Activated T-helper 2 cell treated with anti-CD3 and anti-CD28 coated beads, Interferon-gamma antibody, Interleukin-2, Interleukin-4, amounts not matched to agents 10 μg/mL and 5 μg/mL and 100 μg/mL, durations not matched to agents 14 hours and 24 hours and 36 hours (primary cell): Measurements from ENCODE around the gene IL33. TPM values are rescaled to one million over a fixed set of nuclear protein-coding genes. Genes with fewer than 3 reads are reported as not detected.

ENCODE experiments used
- DNase-seq: peaks from one replicate; pipeline ENCODE4 v3.0.0; 2021; ENCODE audit warnings: low spot score
- H3K27ac Mint-ChIP-seq: one replicate; pipeline ENCODE4 v1.8.0; 2021; ENCODE audit warnings: mixed read lengths
- H3K27me3 Mint-ChIP-seq: one replicate; pipeline ENCODE4 v1.8.0; 2021; ENCODE audit warnings: low read depth, mixed read lengths
- H3K36me3 Mint-ChIP-seq: one replicate; pipeline ENCODE4 v1.8.0; 2021; ENCODE audit warnings: low read depth, mixed read lengths
- H3K4me1 Mint-ChIP-seq: one replicate; pipeline ENCODE4 v1.8.0; 2021; ENCODE audit warnings: low read depth, mixed read lengths
- H3K4me3 Mint-ChIP-seq: one replicate; pipeline ENCODE4 v1.8.0; 2021; ENCODE audit warnings: low read depth, mild to moderate bottlenecking, moderate library complexity, mixed read lengths
- H3K9me3 Mint-ChIP-seq: one replicate; pipeline ENCODE4 v1.8.0; 2021; ENCODE audit warnings: mixed read lengths
- intact Hi-C: fragments of 100-400 bp; cut with micrococcal nuclease; formaldehyde crosslinking; loops from one replicate; pipeline ENCODE4 v1.15.1; 2023
- total RNA-seq: library from RNA; stranded (reverse); gene quantifications from 2 replicates; pipeline ENCODE4 v1.2.3, GENCODE V29; 2022

Gene IL33
- total RNA-seq, 1 donor from 2014 or later, result not detected

GRCh38 chr9:6224393-6225154 is 9.0 kb downstream of the IL33 start:
- DNase-seq, result no peak
- intact Hi-C loops, result no loop called here
- Mint-ChIP-seq H3K4me3 (no peak overlapping the region), H3K9me3 (no peaks in the 10 kb centered on the region), H3K4me1 (no peaks in the 10 kb centered on the region), H3K27ac (no peak overlapping the region), H3K27me3 (peaks cover 17% of the 10 kb centered on the region), H3K36me3 (no peaks in the 10 kb centered on the region)

DNA sequence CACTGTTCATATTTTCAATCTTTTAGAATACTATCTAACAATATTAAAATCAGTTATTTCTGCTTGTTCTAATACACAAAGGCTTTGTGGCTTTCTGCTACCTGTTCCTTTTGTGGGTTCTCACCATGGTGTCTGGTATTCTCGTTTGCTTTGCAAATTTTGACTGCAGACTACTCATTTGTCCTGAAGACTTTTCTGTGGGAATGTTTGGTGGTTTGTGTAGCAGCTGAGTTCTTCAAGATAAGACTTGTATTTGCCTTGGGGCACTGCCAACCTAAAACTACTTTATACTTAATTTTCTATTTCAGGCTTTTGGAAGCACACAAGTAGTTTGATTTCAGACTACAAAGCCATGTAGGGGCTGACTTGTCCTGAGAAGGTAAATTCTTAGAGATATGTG is 11.1 kb downstream of the IL33 start:
- intact Hi-C loops, result no loop called here
- no peak for DNase-seq
- Mint-ChIP-seq H3K27ac (no peak overlapping the region), H3K4me1 (no peaks in the 10 kb centered on the region), H3K36me3 (no peaks in the 10 kb centered on the region), H3K9me3 (no peaks in the 10 kb centered on the region), H3K27me3 (peaks cover 14% of the 10 kb centered on the region), H3K4me3 (no peak overlapping the region)

GRCh38 chr9:6229186-6229585 is 13.6 kb downstream of the IL33 start:
- no peaks in the 10 kb centered on the region for H3K4me1 Mint-ChIP-seq
- DNase-seq, result no peak
- no peak overlapping the region for H3K4me3 Mint-ChIP-seq
- no peaks in the 10 kb centered on the region for H3K36me3 Mint-ChIP-seq
- no peak overlapping the region for H3K27ac Mint-ChIP-seq
- peaks cover 14% of the 10 kb centered on the region for H3K27me3 Mint-ChIP-seq
- intact Hi-C loops, result no loop called here
- H3K9me3 Mint-ChIP-seq, result no peaks in the 10 kb centered on the region

GRCh38 chr9:6229619-6230018 is 14.0 kb downstream of the IL33 start:
- no peaks in the 10 kb centered on the region for H3K36me3 Mint-ChIP-seq
- H3K4me1 Mint-ChIP-seq, result no peaks in the 10 kb centered on the region
- H3K9me3 Mint-ChIP-seq, result no peaks in the 10 kb centered on the region
- peaks cover 14% of the 10 kb centered on the region for H3K27me3 Mint-ChIP-seq
- no peak for DNase-seq
- no peak overlapping the region for H3K4me3 Mint-ChIP-seq
- H3K27ac Mint-ChIP-seq, result no peak overlapping the region
- intact Hi-C loops, result no loop called here

- intact Hi-C loops, result no loop called here
- H3K27me3 Mint-ChIP-seq, result peaks cover 9% of the 10 kb centered on the region
- H3K9me3 Mint-ChIP-seq, result no peaks in the 10 kb centered on the region
- no peak overlapping the region for H3K27ac Mint-ChIP-seq
- DNase-seq, result no peak
- H3K36me3 Mint-ChIP-seq, result no peaks in the 10 kb centered on the region
- no peaks in the 10 kb centered on the region for H3K4me1 Mint-ChIP-seq
- H3K4me3 Mint-ChIP-seq, result no peak overlapping the region
Observed at GRCh38 chr9:6230037-6230780, 14.6 kb downstream of the IL33 start.

GRCh38 chr9:6232336-6232945 is 16.8 kb downstream of the IL33 start:
- Mint-ChIP-seq H3K27me3 (peaks cover 3% of the 10 kb centered on the region), H3K27ac (no peak overlapping the region), H3K36me3 (no peaks in the 10 kb centered on the region), H3K9me3 (no peaks in the 10 kb centered on the region), H3K4me1 (no peaks in the 10 kb centered on the region), H3K4me3 (no peak overlapping the region)
- DNase-seq, result no peak
- intact Hi-C loops, result no loop called here

DNA sequence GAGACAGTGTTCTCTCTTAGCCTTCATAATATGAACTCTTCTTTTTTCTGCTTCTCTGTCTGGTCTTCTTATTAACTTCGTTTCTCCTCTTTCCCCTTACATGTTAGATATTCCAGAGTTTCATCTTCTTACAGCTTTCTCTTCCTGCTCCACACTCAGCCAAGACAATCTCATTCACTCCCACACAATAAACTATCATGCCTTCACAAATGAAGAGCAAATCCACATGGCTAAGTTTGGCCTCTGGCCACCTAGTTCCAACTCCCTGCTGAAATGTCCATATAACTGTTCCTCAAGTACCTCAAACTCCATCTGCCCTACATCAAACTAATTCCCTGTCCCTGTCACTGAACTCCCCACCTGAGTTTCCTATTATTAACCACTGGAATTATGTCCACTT is 18.4 kb downstream of the IL33 start:
- Mint-ChIP-seq H3K4me3 (no peak overlapping the region), H3K27me3 (peaks cover 2% of the 10 kb centered on the region), H3K4me1 (no peaks in the 10 kb centered on the region), H3K36me3 (no peaks in the 10 kb centered on the region), H3K9me3 (no peaks in the 10 kb centered on the region), H3K27ac (no peak overlapping the region)
- intact Hi-C loops, result no loop called here
- DNase-seq, result no peak

DNA sequence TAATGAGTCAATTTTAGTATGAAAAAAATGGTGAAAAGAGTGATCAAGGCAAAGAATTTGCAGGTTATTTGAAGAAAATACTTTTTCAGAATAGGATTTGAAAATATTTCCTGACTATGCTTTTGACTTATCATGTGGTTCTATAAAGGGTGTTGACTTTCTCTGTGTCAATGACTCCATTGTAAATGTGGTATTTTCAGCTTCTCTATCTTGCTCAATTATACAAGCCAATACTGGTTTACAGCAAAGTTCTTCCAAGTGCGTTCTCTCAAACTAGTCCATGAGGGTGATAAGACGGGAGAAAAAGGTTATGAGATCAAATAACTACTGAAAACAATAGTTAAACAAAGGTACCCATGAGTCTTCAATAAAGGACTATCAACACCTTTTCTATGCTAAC is 21.7 kb downstream of the IL33 start:
- Mint-ChIP-seq H3K27ac (no peak overlapping the region), H3K9me3 (no peaks in the 10 kb centered on the region), H3K4me3 (no peak overlapping the region), H3K27me3 (peaks cover 8% of the 10 kb centered on the region), H3K36me3 (no peaks in the 10 kb centered on the region), H3K4me1 (no peaks in the 10 kb centered on the region)
- intact Hi-C loops, result no loop called here
- no peak for DNase-seq

- H3K27ac Mint-ChIP-seq, result no peak overlapping the region
- DNase-seq, result no peak
- intact Hi-C loops, result no loop called here
- H3K4me1 Mint-ChIP-seq, result peaks cover 5% of the 10 kb centered on the region
- no peak overlapping the region for H3K4me3 Mint-ChIP-seq
- no peaks in the 10 kb centered on the region for H3K9me3 Mint-ChIP-seq
- H3K36me3 Mint-ChIP-seq, result no peaks in the 10 kb centered on the region
- peaks cover 13% of the 10 kb centered on the region for H3K27me3 Mint-ChIP-seq
Observed at GRCh38 chr9:6239048-6239461, 23.4 kb downstream of the IL33 start.

DNA sequence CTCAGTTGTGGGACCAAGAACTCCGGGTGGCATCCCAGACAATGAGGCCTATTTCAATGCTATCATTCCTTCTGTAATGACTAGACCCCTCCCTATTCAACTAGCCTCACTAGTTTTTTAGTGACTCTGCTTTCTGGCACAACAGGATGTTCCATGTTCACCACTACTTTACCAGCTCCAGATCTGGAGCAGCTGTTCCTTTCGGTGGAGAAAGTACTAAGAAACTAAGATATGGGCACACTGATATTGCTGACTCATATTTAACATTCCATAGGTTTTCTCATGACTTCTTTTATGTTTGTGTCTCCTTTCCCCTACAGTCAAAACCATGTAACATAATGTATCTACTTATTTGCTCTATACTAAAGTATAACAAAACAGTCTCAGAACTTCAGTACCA is 24.1 kb downstream of the IL33 start:
- Mint-ChIP-seq H3K27me3 (peaks cover 13% of the 10 kb centered on the region), H3K4me3 (no peak overlapping the region), H3K9me3 (no peaks in the 10 kb centered on the region), H3K27ac (no peak overlapping the region), H3K36me3 (no peaks in the 10 kb centered on the region), H3K4me1 (peaks cover 8% of the 10 kb centered on the region)
- intact Hi-C loops, result loop anchor here (2.0 kb wide), 1 partner anchor 47 kb away; no protein-coding TSS in a partner anchor
- DNase-seq, result no peak

DNA sequence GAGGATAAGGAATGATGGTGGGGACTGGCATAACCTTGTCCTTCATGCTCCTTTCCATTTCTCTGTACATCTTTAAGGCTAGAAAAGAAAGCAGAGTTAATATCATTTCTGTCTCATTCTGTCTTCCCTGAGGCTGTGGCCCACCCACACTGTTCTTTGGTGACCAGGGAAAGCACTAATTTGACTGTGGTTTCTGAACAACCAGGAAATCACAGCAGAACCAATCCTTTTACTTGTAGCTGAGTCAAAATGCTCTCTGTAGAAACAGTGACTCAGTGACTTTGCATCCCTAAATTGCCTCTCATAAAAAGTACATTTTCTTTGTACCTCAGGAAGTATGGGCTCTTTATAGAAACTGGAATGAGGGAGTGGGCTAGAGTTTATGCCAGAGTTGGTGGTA is 28.1 kb downstream of the IL33 start:
- DNase-seq, result no peak
- Mint-ChIP-seq H3K4me3 (no peak overlapping the region), H3K9me3 (no peaks in the 10 kb centered on the region)

DNA sequence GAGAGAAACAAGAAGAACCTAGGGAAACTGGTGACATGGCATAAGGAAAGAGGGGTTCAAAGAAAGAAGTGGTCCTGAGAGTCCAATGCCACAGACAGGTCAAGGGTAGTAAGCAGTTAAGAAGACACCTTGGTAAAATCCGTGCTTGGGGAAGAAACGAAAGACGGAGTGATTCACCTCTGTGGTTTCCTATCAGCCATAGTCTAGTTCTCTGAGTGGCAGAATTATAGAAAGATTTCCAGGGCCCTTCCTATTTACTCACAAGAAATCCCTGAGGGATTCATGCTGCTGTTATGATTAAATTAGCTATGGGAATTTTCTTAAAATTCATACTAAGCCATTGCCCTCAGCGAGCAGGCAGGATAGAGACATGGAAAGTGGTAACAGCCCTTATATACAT is 31.7 kb downstream of the IL33 start:
- Mint-ChIP-seq H3K36me3 (no peaks in the 10 kb centered on the region), H3K27me3 (peaks cover 11% of the 10 kb centered on the region), H3K4me3 (no peak overlapping the region), H3K27ac (no peak overlapping the region), H3K9me3 (no peaks in the 10 kb centered on the region), H3K4me1 (peaks cover 8% of the 10 kb centered on the region)
- DNase-seq, result no peak
- intact Hi-C loops, result no loop called here

More for the DNA sequence above, 28.1 kb downstream of the IL33 start:
- intact Hi-C loops, result no loop called here
- Mint-ChIP-seq H3K36me3 (no peaks in the 10 kb centered on the region), H3K27me3 (peaks cover 18% of the 10 kb centered on the region), H3K27ac (no peak overlapping the region), H3K4me1 (peaks cover 8% of the 10 kb centered on the region)

GRCh38 chr9:6268826-6269397 is 53.3 kb downstream of the IL33 start:
- DNase-seq, result no peak

More at GRCh38 chr9:6268826-6269397, 53.3 kb downstream of the IL33 start:
- Mint-ChIP-seq H3K36me3 (no peaks in the 10 kb centered on the region), H3K4me1 (no peaks in the 10 kb centered on the region), H3K4me3 (no peak overlapping the region), H3K27me3 (peaks cover 7% of the 10 kb centered on the region), H3K27ac (no peak overlapping the region), H3K9me3 (peaks cover 4% of the 10 kb centered on the region)
- intact Hi-C loops, result no loop called here
